GM13977 (cell line): ENCODE data around the gene TEN1.

Source experiments
- DNase-seq: peaks from one replicate; pipeline ENCODE4 v3.0.0; 2012; ENCODE audit warnings: low spot score
- in situ Hi-C: fragments of 300-500 bp; cut with MboI; formaldehyde crosslinking; loops from one replicate; pipeline ENCODE4 v1.12.0; 2022; ENCODE audit warnings: low sequenced_read_pairs, low pct_unique_long_range_greater_than_20kb, mixed read lengths, inconsistent platforms; ENCODE audit not compliant: unreplicated experiment
- TF ChIP-seq, protein P1 (sequence below): IDR thresholded peaks from 2 replicates; pipeline ENCODE4 v1.5.1; 2012; ENCODE audit warnings: mild to moderate bottlenecking, control low read depth; ENCODE audit not compliant: insufficient read depth; ENCODE audit errors: extremely low read depth, missing control alignments

The TEN1 gene

DNA sequence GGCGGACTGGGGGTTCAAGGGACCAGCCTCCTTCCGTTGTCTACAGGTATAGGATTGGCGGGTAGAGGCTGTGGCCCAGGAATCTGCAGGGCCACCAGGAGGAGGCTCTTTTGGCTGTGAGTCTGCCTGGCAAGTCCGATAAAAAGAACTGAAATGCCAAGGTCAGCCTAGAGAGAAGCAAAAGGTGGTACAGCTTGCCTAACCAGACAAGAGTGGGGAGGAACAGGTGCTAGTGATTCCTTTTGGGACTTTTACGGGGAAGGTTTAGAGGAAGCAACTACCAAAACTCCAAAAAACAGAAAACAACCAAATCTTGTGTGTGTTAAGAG lies 53.7 kb downstream of the TEN1 start:
- no peak for DNase-seq
- in situ Hi-C loops: no loop called here
- TF ChIP-seq, protein P1, sequence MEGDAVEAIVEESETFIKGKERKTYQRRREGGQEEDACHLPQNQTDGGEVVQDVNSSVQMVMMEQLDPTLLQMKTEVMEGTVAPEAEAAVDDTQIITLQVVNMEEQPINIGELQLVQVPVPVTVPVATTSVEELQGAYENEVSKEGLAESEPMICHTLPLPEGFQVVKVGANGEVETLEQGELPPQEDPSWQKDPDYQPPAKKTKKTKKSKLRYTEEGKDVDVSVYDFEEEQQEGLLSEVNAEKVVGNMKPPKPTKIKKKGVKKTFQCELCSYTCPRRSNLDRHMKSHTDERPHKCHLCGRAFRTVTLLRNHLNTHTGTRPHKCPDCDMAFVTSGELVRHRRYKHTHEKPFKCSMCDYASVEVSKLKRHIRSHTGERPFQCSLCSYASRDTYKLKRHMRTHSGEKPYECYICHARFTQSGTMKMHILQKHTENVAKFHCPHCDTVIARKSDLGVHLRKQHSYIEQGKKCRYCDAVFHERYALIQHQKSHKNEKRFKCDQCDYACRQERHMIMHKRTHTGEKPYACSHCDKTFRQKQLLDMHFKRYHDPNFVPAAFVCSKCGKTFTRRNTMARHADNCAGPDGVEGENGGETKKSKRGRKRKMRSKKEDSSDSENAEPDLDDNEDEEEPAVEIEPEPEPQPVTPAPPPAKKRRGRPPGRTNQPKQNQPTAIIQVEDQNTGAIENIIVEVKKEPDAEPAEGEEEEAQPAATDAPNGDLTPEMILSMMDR: no peak

DNA sequence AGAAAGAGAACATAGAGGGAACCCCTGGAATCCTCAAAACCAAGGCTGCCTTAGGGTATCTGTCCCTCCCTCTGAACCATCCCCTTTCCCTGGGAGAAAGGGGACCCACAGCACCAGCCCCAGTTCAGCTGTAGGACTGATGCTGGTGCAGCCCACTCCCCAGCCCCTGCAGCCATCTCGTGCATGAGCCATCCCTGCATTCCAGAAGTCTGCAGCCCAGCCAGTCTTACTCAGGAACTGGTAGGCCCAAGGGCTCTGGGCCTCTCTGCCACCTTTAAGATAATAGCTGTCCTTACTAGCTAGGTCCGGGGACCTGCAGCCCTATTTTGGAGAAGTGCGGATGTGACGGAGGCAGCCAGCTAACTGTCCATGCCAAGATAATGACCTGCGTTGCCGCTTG lies 54.1 kb downstream of the TEN1 start:
- TF ChIP-seq, protein P1: no peak
- in situ Hi-C loops: no loop called here

DNA sequence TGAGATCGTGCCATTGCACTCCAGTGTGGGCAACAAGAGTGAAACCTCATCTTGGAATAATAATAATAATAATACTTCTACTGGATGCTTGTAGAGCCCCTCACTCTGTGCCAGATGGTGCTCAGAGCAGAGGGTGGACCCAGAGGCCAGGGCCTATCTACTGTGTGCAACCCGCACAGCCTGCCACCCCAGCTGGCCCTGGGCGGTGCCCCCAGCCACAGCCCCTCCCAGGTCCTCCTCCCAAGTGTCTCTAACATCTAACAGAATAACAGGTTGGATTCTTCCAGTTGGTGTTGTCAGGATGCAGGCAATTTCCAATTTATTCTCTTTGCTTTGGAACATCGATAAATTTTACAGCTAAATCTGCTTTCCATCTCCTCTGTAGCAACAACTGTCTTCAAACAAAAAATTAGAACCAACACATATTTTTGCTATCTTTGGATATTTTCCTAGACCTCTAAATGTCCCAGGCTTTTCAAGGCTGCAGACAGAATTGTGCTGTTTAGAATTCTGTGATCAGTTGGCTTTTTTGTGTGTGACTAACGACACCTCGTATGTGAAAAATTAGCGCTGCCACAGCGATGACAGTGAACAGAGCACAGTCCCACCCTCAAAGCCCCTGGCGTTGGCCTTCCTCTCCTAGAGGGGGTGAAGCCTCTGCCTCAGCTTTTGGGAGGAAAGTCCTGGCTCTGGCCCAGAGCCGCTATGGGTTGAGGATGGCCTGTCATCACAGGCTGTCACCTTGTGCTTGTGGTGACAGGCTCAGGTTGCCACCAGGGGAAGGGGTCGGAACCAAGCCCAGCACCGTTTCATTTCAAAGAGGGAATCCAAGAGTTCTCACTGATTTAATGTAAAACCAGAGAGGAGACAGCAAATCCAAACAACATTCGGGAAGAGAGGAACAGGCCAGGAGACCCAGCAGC lies 55.6 kb downstream of the TEN1 start:
- in situ Hi-C loops: no loop called here
- TF ChIP-seq, protein P1: no peak
- no peak for DNase-seq

More for the DNA sequence above, 54.1 kb downstream of the TEN1 start:
- no peak for DNase-seq

DNA sequence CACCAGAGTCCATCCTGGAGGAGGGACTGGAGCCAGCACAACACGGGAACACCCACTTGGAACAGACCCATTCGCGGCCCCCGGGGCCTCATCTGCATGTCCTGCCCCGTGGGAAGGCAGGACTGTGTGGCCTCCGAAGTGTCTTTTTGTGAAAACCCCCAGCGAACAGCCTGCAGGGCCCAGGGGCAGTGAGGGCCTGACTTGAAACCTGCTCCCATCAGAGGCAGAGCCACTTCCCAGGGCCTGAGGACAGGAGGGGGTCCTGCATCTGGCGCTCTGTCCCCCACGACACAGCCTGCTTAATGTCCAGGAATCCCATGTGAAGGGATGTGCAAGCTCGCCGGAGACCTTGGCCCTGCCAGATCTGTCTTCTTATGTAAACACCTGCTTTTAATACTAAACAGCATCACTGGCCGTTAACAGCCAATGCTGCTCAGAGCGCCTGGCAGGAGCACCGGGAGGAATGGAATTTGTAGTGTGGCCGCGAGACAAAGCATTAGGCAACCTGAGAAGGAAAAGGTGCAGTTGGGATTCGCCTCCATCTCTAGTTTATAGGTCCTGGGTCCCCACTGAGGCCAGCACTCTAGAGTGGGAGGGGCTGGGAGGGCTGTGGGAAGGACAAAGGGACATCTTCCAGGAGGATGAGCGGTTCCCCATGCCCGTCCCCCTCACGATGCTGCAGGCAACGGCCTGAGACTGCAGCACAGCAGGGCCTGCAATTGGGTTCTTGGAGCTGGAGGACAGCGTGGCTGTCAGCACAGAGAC lies 57.6 kb downstream of the TEN1 start:
- TF ChIP-seq, protein P1: no peak
- in situ Hi-C loops: no loop called here
- DNase-seq: no peak

DNA sequence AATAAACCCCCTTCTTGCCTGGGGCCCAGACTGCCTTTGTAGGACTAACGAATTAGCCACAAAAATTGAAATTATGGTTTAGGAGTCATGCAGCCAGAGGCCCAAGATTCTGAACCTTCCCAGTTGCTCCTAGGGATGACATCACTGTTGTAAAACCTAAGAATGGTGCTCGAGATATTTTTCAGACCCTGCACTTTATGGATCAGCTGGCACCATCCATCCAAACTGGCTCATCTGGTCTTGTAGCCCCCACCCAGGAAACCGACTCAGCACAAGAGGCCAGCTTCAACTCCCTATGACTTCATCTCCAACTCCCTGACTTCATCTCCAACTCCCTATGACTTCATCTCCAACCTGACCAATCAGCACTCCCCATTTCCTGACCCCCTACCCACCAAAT lies 59.0 kb downstream of the TEN1 start:
- in situ Hi-C loops: no loop called here
- TF ChIP-seq, protein P1: no peak
- no peak for DNase-seq

DNA sequence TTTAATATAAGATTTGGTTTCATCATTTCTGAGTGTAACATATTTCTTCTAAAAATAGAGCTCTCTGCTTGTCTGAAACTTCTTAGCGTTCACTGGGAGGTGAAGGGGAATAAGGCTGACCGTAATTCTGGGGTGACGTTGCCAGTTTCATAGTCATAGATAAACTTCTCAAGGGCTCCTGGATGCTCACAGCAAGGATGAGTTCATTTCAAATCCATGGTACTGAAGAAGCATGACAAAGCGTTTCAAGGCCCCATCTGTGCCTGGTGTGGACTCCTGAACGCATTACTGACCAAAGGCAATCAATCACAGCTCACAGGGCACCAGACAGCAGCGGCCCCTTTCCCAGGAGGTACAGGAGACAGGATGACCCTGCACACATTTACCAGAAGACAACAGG lies 60.1 kb downstream of the TEN1 start:
- in situ Hi-C loops: no loop called here
- DNase-seq: no peak
- TF ChIP-seq, protein P1: no peak
